Omental fat pad (tissue), 4 donors: ENCODE measurements around the gene TMEM11. TPM values are rescaled to one million over a fixed set of nuclear protein-coding genes. Genes with fewer than 3 reads are reported as not detected.
"Not testable (repeated sequence)": the region's sequence is repeated elsewhere in the genome, so short reads cannot be mapped to it uniquely, and the experiment has no call there.

ENCODE experiments used
- ATAC-seq: fragments of 150-250 bp; one replicate; pipeline ENCODE4 v1.9.1; 2016; ENCODE audit warnings: mild to moderate bottlenecking, moderate library complexity; ENCODE audit not compliant: low FRiP score
- DNase-seq: peaks from one replicate; pipeline ENCODE4 v3.0.0-alpha.2; 2019; ENCODE audit warnings: low spot score
- total RNA-seq, 4 donors: library from RNA; depleted of rRNA; stranded (reverse); fragments of >200 nt; gene quantifications; one replicate each; pipeline ENCODE4 v1.1.0, GENCODE V29; 2016
- TF ChIP-seq, protein P1 (sequence below), 3 donors: fragments of 450-650 bp; IDR thresholded peaks; one replicate each; pipeline ENCODE4 v1.5.1; 2016 to 2017; ENCODE audit warnings: antibody characterized with exemption in 3 of 3, mild to moderate bottlenecking in 3 of 3, moderate library complexity in 2 of 3

Gene TMEM11
- total RNA-seq, 4 donors from 2014 or later, result 24.9 to 41.3 (median 34.0) TPM

GRCh38 chr17:21199856-21200255, 14.1 kb downstream of the TMEM11 start:
- TF ChIP-seq, protein P1, sequence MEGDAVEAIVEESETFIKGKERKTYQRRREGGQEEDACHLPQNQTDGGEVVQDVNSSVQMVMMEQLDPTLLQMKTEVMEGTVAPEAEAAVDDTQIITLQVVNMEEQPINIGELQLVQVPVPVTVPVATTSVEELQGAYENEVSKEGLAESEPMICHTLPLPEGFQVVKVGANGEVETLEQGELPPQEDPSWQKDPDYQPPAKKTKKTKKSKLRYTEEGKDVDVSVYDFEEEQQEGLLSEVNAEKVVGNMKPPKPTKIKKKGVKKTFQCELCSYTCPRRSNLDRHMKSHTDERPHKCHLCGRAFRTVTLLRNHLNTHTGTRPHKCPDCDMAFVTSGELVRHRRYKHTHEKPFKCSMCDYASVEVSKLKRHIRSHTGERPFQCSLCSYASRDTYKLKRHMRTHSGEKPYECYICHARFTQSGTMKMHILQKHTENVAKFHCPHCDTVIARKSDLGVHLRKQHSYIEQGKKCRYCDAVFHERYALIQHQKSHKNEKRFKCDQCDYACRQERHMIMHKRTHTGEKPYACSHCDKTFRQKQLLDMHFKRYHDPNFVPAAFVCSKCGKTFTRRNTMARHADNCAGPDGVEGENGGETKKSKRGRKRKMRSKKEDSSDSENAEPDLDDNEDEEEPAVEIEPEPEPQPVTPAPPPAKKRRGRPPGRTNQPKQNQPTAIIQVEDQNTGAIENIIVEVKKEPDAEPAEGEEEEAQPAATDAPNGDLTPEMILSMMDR (IDR thresholded peaks at IDR 0.05), result no peak
- DNase-seq (no peak), ATAC-seq (no peak)

DNA sequence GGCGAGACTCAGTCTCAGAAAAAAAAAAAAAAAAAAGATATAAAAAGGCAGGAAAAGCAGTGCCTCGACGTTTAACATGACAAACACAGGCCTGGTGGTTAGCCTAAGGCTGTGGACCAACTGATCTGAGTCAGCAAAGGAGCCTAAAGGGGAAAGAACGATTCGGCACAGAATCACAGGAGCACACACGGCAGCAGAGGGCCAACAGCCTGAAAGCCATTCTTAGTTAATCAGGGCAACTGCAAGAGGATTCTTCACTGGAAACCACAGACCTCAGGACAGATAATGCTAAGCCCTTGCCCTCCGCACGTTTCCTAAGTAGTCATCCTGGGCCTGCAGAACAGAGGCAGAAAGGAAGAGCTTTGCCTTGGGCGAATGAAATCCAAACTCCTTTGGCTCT, 14.7 kb downstream of the TMEM11 start:
- ATAC-seq (no peak), DNase-seq (no peak)
- TF ChIP-seq, protein P1 (IDR thresholded peaks at IDR 0.05), result no peak

DNA sequence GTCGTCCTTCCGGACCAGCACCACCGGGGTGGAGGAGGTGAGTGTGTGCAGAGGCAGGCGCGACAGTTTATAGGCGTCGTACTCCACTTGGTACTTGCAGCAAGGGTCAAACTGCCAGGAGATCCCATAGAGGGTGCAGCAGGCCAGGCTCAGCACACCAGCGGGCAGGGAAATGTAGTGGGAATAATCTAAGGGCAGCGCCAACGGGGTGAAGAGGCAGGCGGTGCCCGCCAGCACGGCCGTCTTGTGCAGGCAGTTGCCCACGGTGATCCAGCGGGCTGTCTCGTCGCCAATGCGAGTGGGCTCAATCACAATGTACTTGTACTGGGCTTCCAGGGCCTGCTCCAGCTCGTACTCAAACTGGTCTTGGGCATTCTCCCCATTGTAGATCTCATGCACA, 15.6 kb downstream of the TMEM11 start:
- DNase-seq (no peak), ATAC-seq (no peak)
- TF ChIP-seq, protein P1 (IDR thresholded peaks at IDR 0.05), result no peak

GRCh38 chr17:21196126-21196525, 17.8 kb downstream of the TMEM11 start:
- TF ChIP-seq, protein P1 (IDR thresholded peaks at IDR 0.05), result no peak
- no peak for ATAC-seq
- DNase-seq, result no peak

DNA sequence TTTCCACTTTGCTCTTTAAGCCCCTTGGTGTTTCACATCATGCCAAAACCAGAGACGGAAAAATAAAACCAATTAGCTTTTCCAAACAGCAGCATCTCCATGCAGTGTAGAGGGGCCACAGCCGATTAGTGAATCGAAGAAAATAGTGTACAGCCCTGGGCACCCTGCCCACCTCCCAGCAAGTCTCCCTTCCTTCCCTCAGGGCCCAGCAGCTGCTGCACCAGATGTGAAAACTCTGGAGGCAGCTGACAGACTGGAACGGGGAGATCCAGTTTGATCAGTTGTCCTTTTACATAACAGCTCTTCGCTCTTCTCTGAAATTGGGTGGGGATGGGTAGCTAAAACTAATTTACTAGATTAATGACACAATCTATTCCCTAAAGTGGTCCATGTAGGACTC, 19.3 kb downstream of the TMEM11 start:
- no peak for ATAC-seq
- TF ChIP-seq, protein P1 (IDR thresholded peaks at IDR 0.05), result no peak

DNA sequence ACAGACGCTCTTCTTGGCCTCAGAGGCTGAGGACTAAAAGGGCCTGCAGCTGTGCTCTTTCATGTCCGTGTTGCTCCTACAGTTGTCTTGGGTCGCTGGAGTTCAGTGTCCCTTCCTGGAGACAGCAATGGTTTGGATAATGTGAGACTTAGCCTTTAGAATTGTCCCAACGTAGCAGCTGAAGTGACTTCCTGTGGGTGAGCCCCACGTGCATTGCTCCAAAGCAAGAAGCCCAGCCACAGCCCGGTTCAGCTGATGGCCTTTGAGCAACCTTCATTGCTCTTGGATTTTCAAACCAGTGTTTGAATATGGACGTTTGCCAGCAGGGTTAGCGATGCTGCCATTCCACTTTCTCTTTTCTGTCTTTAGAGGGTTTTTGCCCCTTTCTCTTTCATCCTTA, 19.7 kb downstream of the TMEM11 start:
- TF ChIP-seq, protein P1 (IDR thresholded peaks at IDR 0.05), result no peak
- DNase-seq, result no peak
- ATAC-seq, result no peak

More for the DNA sequence above, 19.3 kb downstream of the TMEM11 start:
- DNase-seq, result no peak

DNA sequence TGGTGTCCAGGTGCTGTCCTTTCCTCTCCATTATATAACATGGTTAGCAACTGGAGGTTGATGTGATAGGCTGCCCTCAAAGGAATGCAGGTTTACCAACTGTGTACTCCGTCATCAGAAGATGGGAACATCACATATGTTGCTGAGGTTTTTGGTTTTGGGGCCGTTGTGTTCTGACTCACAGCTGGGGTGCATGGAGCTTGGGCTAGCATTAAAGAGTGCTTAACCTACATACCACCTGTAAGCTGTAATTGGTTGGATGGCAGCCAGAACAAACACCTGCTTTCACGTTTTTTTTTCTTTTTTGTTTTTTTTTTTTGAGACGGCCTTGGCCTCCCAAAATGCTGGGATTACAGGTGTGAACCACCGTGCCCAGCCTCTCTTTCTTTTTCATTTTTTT, 20.9 kb downstream of the TMEM11 start:
- ATAC-seq (no peak), DNase-seq (no peak)
- TF ChIP-seq, protein P1 (IDR thresholded peaks at IDR 0.05), result no peak

DNA sequence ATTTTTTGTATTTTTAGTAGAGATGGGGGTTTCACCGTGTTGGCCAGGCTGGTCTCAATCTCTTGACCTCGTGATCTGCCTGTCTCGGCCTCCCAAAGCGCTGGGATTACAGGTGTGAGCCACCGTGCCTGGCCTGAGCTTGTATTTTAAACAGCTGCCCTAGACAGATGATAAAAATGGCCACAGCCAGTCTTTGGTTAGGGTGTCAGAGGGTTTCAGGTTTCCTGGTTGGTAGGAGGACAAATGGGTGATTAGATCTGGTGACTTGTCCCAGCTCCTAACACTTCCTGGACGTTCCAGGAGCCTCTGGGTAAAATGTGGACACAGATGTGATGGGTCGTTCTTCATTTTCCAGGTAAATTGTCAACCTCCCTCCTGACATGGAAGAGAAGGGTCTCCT, 21.5 kb downstream of the TMEM11 start:
- not testable (repeated sequence) for ATAC-seq, DNase-seq
